ENCODE measurements around the gene KRTAP23-1. TPM values are rescaled to one million over a fixed set of nuclear protein-coding genes. Genes with fewer than 3 reads are reported as not detected.

KRTAP23-1 gene
- total RNA-seq, 6 experiments from 2014 or later, result not detected

GRCh38 chr21:30329203-30329875 is 19.1 kb downstream of the KRTAP23-1 start:
- WGBS (ENCODE audit: insufficient coverage, low coverage, low lambda C conversion rate, missing lambda C conversion rate), result 44% methylated on average over 3 of the region's 4 CpGs

GRCh38 chr21:30326390-30326789 is 22.0 kb downstream of the KRTAP23-1 start:
- Histone ChIP-seq H3K4me1 (no peaks in the 10 kb centered on the region), H3K4me3 (no peak overlapping the region), H3K27me3 (no peaks in the 10 kb centered on the region), H3K9me3 (peaks cover 0 to 3% (median 0%) of the 10 kb centered on the region in 4 donors), H3K27ac (no peak overlapping the region), H3K36me3 (no peaks in the 10 kb centered on the region)
- DNase-seq, result no peak
- intact Hi-C loops (cut with DNase I), result no loop called here
- no peak for ATAC-seq
- TF ChIP-seq CTCF (IDR thresholded peaks at IDR 0.05) (no peak), POLR2A (IDR thresholded peaks at IDR 0.05) (no peak)

More at GRCh38 chr21:30329203-30329875, 19.1 kb downstream of the KRTAP23-1 start:
- peaks cover 0 to 3% (median 0%) of the 10 kb centered on the region in 4 donors for H3K9me3 ChIP-seq
- no peaks in the 10 kb centered on the region for H3K4me1 ChIP-seq
- no peak for DNase-seq
- no peak for ATAC-seq
- no peaks in the 10 kb centered on the region for H3K27me3 ChIP-seq
- no peaks in the 10 kb centered on the region for H3K36me3 ChIP-seq
- TF ChIP-seq POLR2A (IDR thresholded peaks at IDR 0.05) (no peak), CTCF (IDR thresholded peaks at IDR 0.05) (no peak)
- intact Hi-C loops (cut with DNase I), result no loop called here
- no peak overlapping the region for H3K4me3 ChIP-seq
- H3K27ac ChIP-seq, result no peak overlapping the region

- intact Hi-C loops (cut with DNase I), result no loop called here
- DNase-seq (no peak), ATAC-seq (no peak)
Measured at GRCh38 chr21:30320215-30320614, 28.2 kb downstream of the KRTAP23-1 start, which contains the start of gene KRTAP26-1. Gene KRTAP26-1 (minus strand): TSS chr21:30320315. CDS start chr21:30320035, 280 bp downstream.

GRCh38 chr21:30315701-30316100 is 32.7 kb downstream of the KRTAP23-1 start:
- no peaks in the 10 kb centered on the region for H3K36me3 ChIP-seq
- intact Hi-C loops (cut with DNase I), result no loop called here
- H3K4me3 ChIP-seq, result no peak overlapping the region
- WGBS (ENCODE audit: insufficient coverage, low coverage, low lambda C conversion rate, missing lambda C conversion rate), result 54% methylated on average over 2 of the region's 2 CpGs
- TF ChIP-seq CTCF (IDR thresholded peaks at IDR 0.05) (no peak), POLR2A (IDR thresholded peaks at IDR 0.05) (no peak)
- H3K27ac ChIP-seq, result no peak overlapping the region
- H3K4me1 ChIP-seq, result no peaks in the 10 kb centered on the region
- DNase-seq (no peak), ATAC-seq (no peak)
- H3K27me3 ChIP-seq, result no peaks in the 10 kb centered on the region
- H3K9me3 ChIP-seq, result no peaks in the 10 kb centered on the region

More at GRCh38 chr21:30320215-30320614, 28.2 kb downstream of the KRTAP23-1 start, which contains the start of gene KRTAP26-1:
- H3K27ac ChIP-seq, result no peak within 1 kb of the TSS
- no peaks in the 10 kb centered on the region for H3K27me3 ChIP-seq
- H3K36me3 ChIP-seq, result no peaks in the 10 kb centered on the region
- H3K9me3 ChIP-seq, result no peaks in the 10 kb centered on the region
- WGBS (ENCODE audit: insufficient coverage, low coverage, low lambda C conversion rate, missing lambda C conversion rate), result 68% methylated on average over 2 of the region's 2 CpGs
- H3K4me3 ChIP-seq, result no peak within 1 kb of the TSS
- TF ChIP-seq CTCF (IDR thresholded peaks at IDR 0.05) (no peak), POLR2A (IDR thresholded peaks at IDR 0.05) (no peak)
- no peaks in the 10 kb centered on the region for H3K4me1 ChIP-seq

Measured in right lobe of liver (tissue), 6 donors.